Keratinocyte (primary cell): ENCODE measurements around the gene GTF3C5. TPM values are rescaled to one million over a fixed set of nuclear protein-coding genes. Genes with fewer than 3 reads are reported as not detected.

Experiments used
- DNase-seq: peaks from one replicate; pipeline ENCODE4 v3.0.0-alpha.2; 2011; ENCODE audit warnings: low read depth, missing footprints, low spot score
- FAIRE-seq: peaks from 2 replicates; lab custom pipeline; 2011; peaks lifted over from hg19 to GRCh38; lab: Jason Lieb, UNC
- H2AFZ ChIP-seq: 2 replicates; pipeline ENCODE4 v1.6.0; 2012; ENCODE audit warnings: low read length, control low read depth, inconsistent platforms; ENCODE audit not compliant: control insufficient read depth
- H3K27ac ChIP-seq: 2 replicates; pipeline ENCODE4 v1.5.1; 2011; ENCODE audit warnings: low read length; ENCODE audit not compliant: control insufficient read depth, insufficient read depth
- H3K27me3 ChIP-seq: 3 replicates; pipeline ENCODE4 v1.6.0; 2011; ENCODE audit warnings: low read length; ENCODE audit not compliant: control insufficient read depth, insufficient read depth; ENCODE audit errors: extremely low read depth
- H3K36me3 ChIP-seq, 2 experiments: 2 replicates in 1 of 2; 3 replicates in 1 of 2; pipeline ENCODE4 v1.5.1; 2011; ENCODE audit warnings: low read length in 2 of 2, mild to moderate bottlenecking in 1 of 2; ENCODE audit not compliant: control insufficient read depth in 2 of 2, insufficient read depth in 2 of 2; ENCODE audit errors: extremely low read depth in 1 of 2
- H3K4me1 ChIP-seq: 3 replicates; pipeline ENCODE4 v1.5.1; 2011; ENCODE audit warnings: low read length; ENCODE audit not compliant: control insufficient read depth, insufficient read depth; ENCODE audit errors: extremely low read depth
- H3K4me2 ChIP-seq: 3 replicates; pipeline ENCODE4 v1.6.0; 2011; ENCODE audit warnings: low read depth, low read length; ENCODE audit not compliant: control insufficient read depth, insufficient read depth; ENCODE audit errors: extremely low read depth
- H3K4me3 ChIP-seq, 3 experiments: fragments of 200-600 bp in 1 of 3; sonication (generic) in 1 of 3; 2 replicates in 2 of 3; 3 replicates in 1 of 3; pipeline ENCODE4 v1.5.1; 2011 to 2016; ENCODE audit warnings: low read length in 3 of 3, mild to moderate bottlenecking in 3 of 3, control low read depth in 2 of 3, inconsistent platforms in 1 of 3, low read depth in 1 of 3, mixed read lengths in 1 of 3, mixed run types in 1 of 3, moderate library complexity in 1 of 3; ENCODE audit not compliant: control insufficient read depth in 2 of 3, insufficient read depth in 2 of 3; ENCODE audit errors: extremely low read depth in 1 of 3
- H3K79me2 ChIP-seq: 2 replicates; pipeline ENCODE4 v1.6.0; 2012; ENCODE audit warnings: low read length; ENCODE audit not compliant: control insufficient read depth, insufficient read depth
- H3K9ac ChIP-seq: 3 replicates; pipeline ENCODE4 v1.6.0; 2011; ENCODE audit warnings: low read length; ENCODE audit not compliant: control insufficient read depth, insufficient read depth; ENCODE audit errors: extremely low read depth
- H3K9me1 ChIP-seq: 3 replicates; pipeline ENCODE4 v1.6.0; 2011; ENCODE audit warnings: low read length; ENCODE audit not compliant: control insufficient read depth, insufficient read depth; ENCODE audit errors: extremely low read depth
- H3K9me3 ChIP-seq: 2 replicates; pipeline ENCODE4 v1.5.1; 2012; ENCODE audit warnings: low read depth, low read length; ENCODE audit not compliant: control insufficient read depth
- H4K20me1 ChIP-seq: 3 replicates; pipeline ENCODE4 v1.6.0; 2011; ENCODE audit warnings: low read length; ENCODE audit not compliant: control insufficient read depth, insufficient read depth; ENCODE audit errors: extremely low read depth
- EZH2 ChIP-seq: IDR thresholded peaks from one replicate; pipeline ENCODE4 v1.6.1; 2012; ENCODE audit warnings: inconsistent platforms, mild to moderate bottlenecking, low read length, moderate library complexity
- dilution Hi-C: fragments of 300-500 bp; cut with MboI; formaldehyde crosslinking; loops from one replicate; pipeline ENCODE4 v1.7.0; 2020; ENCODE audit warnings: low sequenced_read_pairs; ENCODE audit not compliant: extremely low pct_ligation_motif_present
- polyA plus RNA-seq, 5 experiments: library from polyadenylated mRNA; depleted of rRNA in 3 of 5; stranded (reverse) in 3 of 5; stranded (forward) in 1 of 5; unstranded in 1 of 5; fragments of >200 nt; gene quantifications; 1 replicate in 1 of 5; 2 replicates in 3 of 5; 3 replicates in 1 of 5; pipeline versions ENCODE4 v1.2.1 to v1.2.3, GENCODE V29; 2011 to 2012; ENCODE audit warnings: missing spikeins in 2 of 5, low read depth in 1 of 5, low replicate concordance in 1 of 5
- TF ChIP-seq, protein P1 (sequence below), 3 experiments: IDR thresholded peaks in 1 of 3; conservative IDR thresholded peaks in 1 of 3; optimal IDR thresholded peaks in 1 of 3; 2 replicates in 2 of 3; 3 replicates in 1 of 3; pipeline versions ENCODE3 to v1.5.1; 2011; ENCODE audit warnings: low read length in 3 of 3, mild to moderate bottlenecking in 3 of 3, moderate library complexity in 2 of 3, control low read depth in 1 of 3, inconsistent platforms in 1 of 3; ENCODE audit not compliant: insufficient read depth in 2 of 3; ENCODE audit errors: extremely low read depth in 1 of 3

Gene GTF3C5
- polyA plus RNA-seq, 1 donor (not counting 4 experiments of a cell fraction or from before 2014, with no cell fraction given) = 37.2 TPM

DNA sequence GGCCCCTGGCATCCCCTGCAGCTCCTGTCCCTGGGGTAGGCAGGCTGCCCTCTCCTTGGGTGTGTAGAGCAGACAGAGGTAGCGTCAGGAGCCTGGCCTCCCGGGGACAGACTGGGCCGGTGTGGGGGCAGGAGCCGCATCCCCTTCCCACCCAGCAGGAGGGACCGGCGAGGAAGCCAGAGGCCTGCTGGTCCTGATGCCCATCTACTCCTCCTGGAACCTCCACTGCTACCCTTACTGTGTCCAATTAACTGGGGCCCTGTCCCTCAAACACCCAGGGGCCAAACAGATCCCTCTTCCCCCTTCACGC is 74.6 kb downstream of the GTF3C5 start:
- Histone ChIP-seq H3K4me1 (no peaks in the 10 kb centered on the region), H3K27ac (no peak overlapping the region), H3K79me2 (no peaks in the 10 kb centered on the region), H4K20me1 (no peaks in the 10 kb centered on the region), H3K9me3 (no peaks in the 10 kb centered on the region), H3K4me3 (no peak overlapping the region), H3K27me3 (no peaks in the 10 kb centered on the region), H2AFZ (no peak overlapping the region), H3K9me1 (no peaks in the 10 kb centered on the region), H3K36me3 (peaks cover 33 to 49% of the 10 kb centered on the region in 2 experiments), H3K9ac (no peak overlapping the region), H3K4me2 (no peak overlapping the region)
- DNase-seq = no peak
- no peak for FAIRE-seq
- TF ChIP-seq EZH2 = no peak
- TF ChIP-seq, protein P1, sequence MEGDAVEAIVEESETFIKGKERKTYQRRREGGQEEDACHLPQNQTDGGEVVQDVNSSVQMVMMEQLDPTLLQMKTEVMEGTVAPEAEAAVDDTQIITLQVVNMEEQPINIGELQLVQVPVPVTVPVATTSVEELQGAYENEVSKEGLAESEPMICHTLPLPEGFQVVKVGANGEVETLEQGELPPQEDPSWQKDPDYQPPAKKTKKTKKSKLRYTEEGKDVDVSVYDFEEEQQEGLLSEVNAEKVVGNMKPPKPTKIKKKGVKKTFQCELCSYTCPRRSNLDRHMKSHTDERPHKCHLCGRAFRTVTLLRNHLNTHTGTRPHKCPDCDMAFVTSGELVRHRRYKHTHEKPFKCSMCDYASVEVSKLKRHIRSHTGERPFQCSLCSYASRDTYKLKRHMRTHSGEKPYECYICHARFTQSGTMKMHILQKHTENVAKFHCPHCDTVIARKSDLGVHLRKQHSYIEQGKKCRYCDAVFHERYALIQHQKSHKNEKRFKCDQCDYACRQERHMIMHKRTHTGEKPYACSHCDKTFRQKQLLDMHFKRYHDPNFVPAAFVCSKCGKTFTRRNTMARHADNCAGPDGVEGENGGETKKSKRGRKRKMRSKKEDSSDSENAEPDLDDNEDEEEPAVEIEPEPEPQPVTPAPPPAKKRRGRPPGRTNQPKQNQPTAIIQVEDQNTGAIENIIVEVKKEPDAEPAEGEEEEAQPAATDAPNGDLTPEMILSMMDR (optimal IDR thresholded peaks at IDR 0.05 in 1 of 3, IDR thresholded peaks at IDR 0.05 in 1 of 3, conservative IDR thresholded peaks at IDR 0.05 in 1 of 3; ENCODE audit: extremely low read depth in 1 of 3, insufficient read depth in 2 of 3, low read length in 3 of 3) = no peak
- dilution Hi-C loops = no loop called here

DNA sequence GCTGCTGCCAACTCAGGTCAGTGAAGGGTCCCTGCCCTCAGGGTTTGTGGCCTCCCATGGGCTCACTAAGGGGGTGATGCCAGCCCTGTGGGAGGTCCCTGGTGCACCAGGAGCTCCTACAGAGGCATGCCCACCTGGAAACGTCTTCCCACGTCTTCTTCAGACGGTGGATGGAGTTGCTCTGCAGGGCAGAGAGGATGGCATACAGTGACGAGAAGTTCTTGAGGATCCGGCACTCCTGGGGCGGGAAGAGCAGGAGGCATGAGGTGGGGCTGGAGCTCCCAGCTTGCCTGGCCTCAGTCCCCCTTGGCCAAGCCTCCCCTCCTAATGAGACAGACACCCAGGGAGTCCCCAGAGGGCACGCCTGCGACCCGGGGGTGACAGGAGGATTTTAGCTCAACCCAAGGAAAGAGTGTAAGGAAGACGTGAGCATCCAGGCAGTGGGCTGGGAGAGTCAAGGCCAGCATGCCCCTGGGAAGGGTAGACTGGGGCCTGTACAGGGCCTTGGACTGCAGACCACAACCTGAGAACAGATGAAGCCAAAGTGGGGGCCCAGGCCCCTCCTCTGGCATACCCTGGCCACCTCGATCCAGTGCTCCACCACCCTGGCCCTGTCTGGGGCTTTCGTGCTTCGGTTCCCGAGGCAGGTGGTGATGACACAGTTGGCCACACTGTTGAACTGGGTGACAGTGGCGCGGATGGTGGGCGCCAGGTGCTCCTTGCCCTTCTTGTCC is 75.9 kb downstream of the GTF3C5 start:
- Histone ChIP-seq H3K27ac (no peak overlapping the region), H3K9ac (no peak overlapping the region), H3K4me2 (no peak overlapping the region), H3K79me2 (no peaks in the 10 kb centered on the region), H3K4me1 (no peaks in the 10 kb centered on the region), H3K9me1 (no peaks in the 10 kb centered on the region), H4K20me1 (no peaks in the 10 kb centered on the region), H3K27me3 (no peaks in the 10 kb centered on the region), H3K4me3 (no peak overlapping the region), H2AFZ (no peak overlapping the region), H3K9me3 (no peaks in the 10 kb centered on the region), H3K36me3 (peaks cover 25 to 43% of the 10 kb centered on the region in 2 experiments)
- dilution Hi-C loops = no loop called here
- TF ChIP-seq, protein P1 (optimal IDR thresholded peaks at IDR 0.05 in 1 of 3, IDR thresholded peaks at IDR 0.05 in 1 of 3, conservative IDR thresholded peaks at IDR 0.05 in 1 of 3; ENCODE audit: extremely low read depth in 1 of 3, insufficient read depth in 2 of 3, low read length in 3 of 3) = no peak
- TF ChIP-seq EZH2 = no peak
- FAIRE-seq (no peak), DNase-seq (no peak)
